Measurements from ENCODE around the gene REEP6. TPM values are rescaled to one million over a fixed set of nuclear protein-coding genes. Genes with fewer than 3 reads are reported as not detected.

Gene REEP6
- total RNA-seq, 2 experiments from 2014 or later, result 2.0 to 2.4 TPM

GRCh38 chr19:1512671-1513498 lies 21.9 kb downstream of the REEP6 start, which contains the start of gene ADAMTSL5:
TSS of gene ADAMTSL5 (minus strand) at chr19:1513019. CDS start at chr19:1510943, 2,076 bp downstream.
- CTCF ChIA-PET, result interaction anchor here (0.9 kb wide), 1 partner anchor 10 kb away, joined by 3 read pairs; no protein-coding TSS in a partner anchor

GRCh38 chr19:1513499-1514294 lies 22.7 kb downstream of the REEP6 start:
- TF ChIP-seq CTCF (IDR thresholded peaks at IDR 0.05), result peak; percentile 79
- POLR2A ChIA-PET, result interaction anchor here (0.8 kb wide), 1 partner anchor 54 kb away, joined by 3 read pairs; no protein-coding TSS in a partner anchor
- no peak overlapping the region for H3K27ac Mint-ChIP-seq
- DNase-seq (peak; percentile 79), ATAC-seq (peak; percentile 57)
- CTCF ChIA-PET, result interaction anchor here (1.9 kb wide), 1 partner anchor 48 kb away, joined by 7 read pairs; no protein-coding TSS in a partner anchor
- no peaks in the 10 kb centered on the region for H3K36me3 Mint-ChIP-seq (ENCODE audit: low read depth)
- H3K9me3 Mint-ChIP-seq, result no peaks in the 10 kb centered on the region
- intact Hi-C loops (cut with micrococcal nuclease), result no loop called here
- H3K27me3 Mint-ChIP-seq, result peaks cover 9% of the 10 kb centered on the region
- H3K4me3 Mint-ChIP-seq, result no peak overlapping the region
- H3K4me1 Mint-ChIP-seq (ENCODE audit: low read depth), result peaks cover 9% of the 10 kb centered on the region

More at GRCh38 chr19:1512671-1513498, 21.9 kb downstream of the REEP6 start, which contains the start of gene ADAMTSL5:
- no peaks in the 10 kb centered on the region for H3K9me3 Mint-ChIP-seq
- peaks cover 9% of the 10 kb centered on the region for H3K4me1 Mint-ChIP-seq (ENCODE audit: low read depth)
- DNase-seq (peak; percentile 82), ATAC-seq (peak; percentile 86)
- peak within 1 kb of the TSS; percentile 66 for H3K4me3 Mint-ChIP-seq
- no peak for TF ChIP-seq CTCF (IDR thresholded peaks at IDR 0.05)
- H3K27ac Mint-ChIP-seq, result no peak within 1 kb of the TSS
- no peaks in the 10 kb centered on the region for H3K36me3 Mint-ChIP-seq (ENCODE audit: low read depth)
- intact Hi-C loops (cut with micrococcal nuclease), result no loop called here
- H3K27me3 Mint-ChIP-seq, result peaks cover 10% of the 10 kb centered on the region
- POLR2A ChIA-PET, result no interaction called here

GRCh38 chr19:1514295-1514661 lies 23.3 kb downstream of the REEP6 start:
- no peak for TF ChIP-seq CTCF (IDR thresholded peaks at IDR 0.05)
- no peak for ATAC-seq
- DNase-seq, result no peak
- no peak overlapping the region for H3K4me3 Mint-ChIP-seq
- H3K9me3 Mint-ChIP-seq, result no peaks in the 10 kb centered on the region
- peaks cover 9% of the 10 kb centered on the region for H3K27me3 Mint-ChIP-seq
- intact Hi-C loops (cut with micrococcal nuclease), result no loop called here
- no peaks in the 10 kb centered on the region for H3K36me3 Mint-ChIP-seq (ENCODE audit: low read depth)
- ChIA-PET CTCF (interaction anchor here (1.9 kb wide), 1 partner anchor 48 kb away, joined by 7 read pairs; no protein-coding TSS in a partner anchor), POLR2A (interaction anchor here (0.8 to 1.1 kb wide), 2 partner anchors 21 to 55 kb away, joined by 3 read pairs; no protein-coding TSS in a partner anchor)
- H3K4me1 Mint-ChIP-seq (ENCODE audit: low read depth), result peaks cover 9% of the 10 kb centered on the region
- H3K27ac Mint-ChIP-seq, result no peak overlapping the region

GRCh38 chr19:1514986-1515721 lies 24.2 kb downstream of the REEP6 start:
- ChIA-PET CTCF (interaction anchor here (1.9 kb wide), 1 partner anchor 49 kb away, joined by 7 read pairs; no protein-coding TSS in a partner anchor), POLR2A (interaction anchor here (0.8 to 1.1 kb wide), 2 partner anchors 22 to 56 kb away, joined by 3 read pairs; no protein-coding TSS in a partner anchor)
- Mint-ChIP-seq H3K27ac (no peak overlapping the region), H3K4me1 (ENCODE audit: low read depth) (peaks cover 4% of the 10 kb centered on the region), H3K36me3 (ENCODE audit: low read depth) (no peaks in the 10 kb centered on the region), H3K4me3 (no peak overlapping the region), H3K27me3 (peaks cover 4% of the 10 kb centered on the region), H3K9me3 (no peaks in the 10 kb centered on the region)
- ATAC-seq (no peak), DNase-seq (no peak)
- no peak for TF ChIP-seq CTCF (IDR thresholded peaks at IDR 0.05)
- intact Hi-C loops (cut with micrococcal nuclease), result no loop called here

All from activated CD8-positive, alpha-beta T cell treated with anti-CD3 and anti-CD28 coated beads for 36 hours (primary cell).